Stomach smooth muscle (tissue), 2 donors: ENCODE measurements around the gene PIK3CG.
"Not testable (repeated sequence)": the region's sequence is repeated elsewhere in the genome, so short reads cannot be mapped to it uniquely, and the experiment has no call there.

Experiments
- H3K27ac ChIP-seq: one replicate; pipeline ENCODE4 v1.7.0; 2013; ENCODE audit warnings: mild to moderate bottlenecking, low read length, inconsistent platforms
- H3K27me3 ChIP-seq, 2 donors: one replicate each; pipeline ENCODE4 v1.7.0; 2013; ENCODE audit warnings: low read length in 2 of 2; ENCODE audit not compliant: insufficient read depth in 2 of 2, control insufficient read depth in 1 of 2
- H3K36me3 ChIP-seq, 2 donors: one replicate each; pipeline ENCODE4 v1.7.0; 2013; ENCODE audit warnings: low read length in 2 of 2; ENCODE audit not compliant: control insufficient read depth in 2 of 2, insufficient read depth in 2 of 2
- H3K4me1 ChIP-seq: one replicate; pipeline ENCODE4 v1.7.0; 2013; ENCODE audit warnings: low read length; ENCODE audit not compliant: control insufficient read depth, insufficient read depth
- H3K4me3 ChIP-seq, 2 donors: one replicate each; pipeline ENCODE4 v1.7.0; 2013; ENCODE audit warnings: low read length in 2 of 2
- H3K9ac ChIP-seq, 2 donors: one replicate each; pipeline ENCODE4 v1.7.0; 2013; ENCODE audit warnings: low read length in 2 of 2, mild to moderate bottlenecking in 1 of 2
- H3K9me3 ChIP-seq, 2 donors: one replicate each; pipeline ENCODE4 v1.7.0; 2013; ENCODE audit warnings: low read length in 2 of 2; ENCODE audit not compliant: control insufficient read depth in 2 of 2
- donor health status: healthy.
- donor health status: Pancreatic carcinoma.

The PIK3CG gene

DNA sequence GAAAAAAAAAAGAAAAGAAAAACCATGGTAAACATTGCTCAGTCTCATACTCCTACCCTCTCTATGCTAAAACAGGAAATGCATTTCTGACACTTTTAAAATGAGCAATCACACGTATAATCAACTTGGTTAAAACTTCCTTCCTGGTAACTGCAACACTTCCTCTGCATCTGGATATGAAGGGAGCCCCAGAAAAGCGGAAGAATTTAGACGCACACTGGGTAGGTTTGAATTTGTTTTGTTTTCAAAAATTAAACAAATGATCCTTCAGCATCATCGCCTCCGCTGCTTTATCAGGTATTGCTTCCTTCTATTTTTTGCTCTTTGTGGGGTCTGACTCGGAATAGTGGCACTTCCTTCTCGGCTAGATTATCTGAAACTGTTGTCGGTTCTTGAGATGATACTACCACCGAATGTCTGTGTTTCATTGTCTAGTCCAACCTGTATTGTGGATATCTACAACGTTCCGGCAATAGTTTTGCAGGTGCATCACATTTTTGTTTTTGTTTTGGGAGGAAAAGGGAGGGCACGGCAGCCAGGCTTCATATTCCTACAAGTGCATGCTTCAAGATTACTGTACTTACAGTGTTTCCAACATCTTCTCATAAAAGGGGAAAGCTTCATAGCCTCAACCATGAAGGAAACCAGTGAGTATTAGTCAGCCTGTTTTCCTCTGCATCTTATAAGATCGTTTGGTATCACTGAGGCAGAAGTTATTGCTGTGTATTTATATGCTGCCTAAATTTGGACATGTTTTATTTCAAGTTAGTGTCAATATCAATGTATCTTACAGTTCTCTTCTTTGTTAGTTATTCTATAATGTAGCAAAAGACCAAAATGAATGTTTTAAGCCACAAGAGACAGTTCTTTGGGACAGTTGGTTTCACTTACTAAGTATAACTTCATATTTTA, at the start of gene PIK3CG:
TSS of gene PIK3CG (plus strand) at position 153 of the 912 bp plus-strand sequence. CDS start 2,280 bp downstream, outside the sequence.
- H3K27ac ChIP-seq: no peak within 1 kb of the TSS
- no peaks in the 10 kb centered on the region for H3K4me1 ChIP-seq
- no peak within 1 kb of the TSS for H3K9ac ChIP-seq
- H3K4me3 ChIP-seq: peak within 1 kb of the TSS in 1 of 2 donors; percentile 56
- no peaks in the 10 kb centered on the region for H3K27me3 ChIP-seq
- no peaks in the 10 kb centered on the region for H3K9me3 ChIP-seq
- no peaks in the 10 kb centered on the region for H3K36me3 ChIP-seq

DNA sequence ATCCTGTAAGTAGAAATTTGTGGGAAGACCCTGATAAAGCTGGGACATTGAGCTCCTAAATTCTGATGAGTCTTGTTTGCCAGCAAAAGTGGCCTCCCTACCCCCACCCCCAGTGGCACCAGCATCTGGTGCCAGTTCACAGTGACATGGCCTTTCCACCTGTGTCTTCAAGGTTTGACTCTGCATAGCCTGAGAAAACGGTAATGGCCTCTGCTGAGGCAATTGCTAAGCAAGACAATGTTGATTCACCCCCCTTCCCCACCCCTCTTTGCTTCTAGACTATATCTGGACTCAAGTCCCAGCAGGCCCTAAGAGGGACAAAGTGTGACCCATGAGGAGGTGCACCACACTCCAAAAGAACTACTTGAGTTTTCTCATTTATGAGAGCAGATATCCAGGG, 48.0 kb upstream of the PIK3CG start:
- Histone ChIP-seq H3K9ac (no peak overlapping the region), H3K4me1 (no peaks in the 10 kb centered on the region), H3K36me3 (no peaks in the 10 kb centered on the region)

DNA sequence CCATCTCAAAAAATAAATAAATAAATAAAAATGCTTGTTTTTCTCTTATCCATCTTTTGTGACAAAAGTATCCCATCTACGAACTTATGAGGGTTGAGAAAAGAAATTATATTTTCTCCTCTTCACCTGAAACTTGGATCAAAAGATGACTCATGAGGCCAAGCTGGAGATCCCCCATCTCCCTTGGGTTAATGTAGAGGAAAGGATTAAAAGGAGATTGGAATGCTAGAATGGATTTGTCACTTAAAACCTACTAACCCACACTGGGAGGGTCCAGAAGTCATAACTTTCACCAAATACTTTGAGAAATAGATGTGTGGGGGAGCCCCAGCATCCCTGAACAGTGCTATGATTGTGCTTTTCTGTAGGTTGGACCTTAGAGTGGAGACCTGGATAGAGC, 46.3 kb upstream of the PIK3CG start:
- Histone ChIP-seq H3K4me1 (no peaks in the 10 kb centered on the region), H3K27me3 (no peaks in the 10 kb centered on the region), H3K9me3 (no peaks in the 10 kb centered on the region), H3K27ac (no peak overlapping the region), H3K36me3 (no peaks in the 10 kb centered on the region), H3K9ac (no peak overlapping the region), H3K4me3 (no peak overlapping the region)

More for the DNA sequence above, 48.0 kb upstream of the PIK3CG start:
- Histone ChIP-seq H3K9me3 (no peaks in the 10 kb centered on the region), H3K27me3 (no peaks in the 10 kb centered on the region), H3K27ac (no peak overlapping the region), H3K4me3 (no peak overlapping the region)

DNA sequence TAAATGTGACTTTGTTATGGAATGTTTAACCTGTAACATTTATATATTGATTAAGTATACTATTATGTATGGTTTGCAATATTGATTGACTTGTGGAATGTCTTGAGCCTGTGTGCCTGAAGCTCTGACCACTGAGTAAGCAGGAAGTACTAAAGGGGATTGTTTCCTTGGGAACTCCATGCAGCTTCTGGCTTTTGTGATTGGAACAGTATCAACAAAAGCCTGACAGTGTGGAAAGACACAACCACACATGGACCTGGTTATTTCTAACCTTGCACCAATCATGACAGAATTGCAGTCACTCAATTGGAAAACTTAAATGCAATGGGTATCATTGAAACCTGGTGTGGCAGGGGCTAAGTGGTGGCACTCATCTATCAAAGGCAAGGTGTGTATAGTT, 45.5 kb upstream of the PIK3CG start:
- no peak overlapping the region for H3K4me3 ChIP-seq
- H3K9me3 ChIP-seq: no peaks in the 10 kb centered on the region
- H3K27ac ChIP-seq: no peak overlapping the region
- H3K9ac ChIP-seq: no peak overlapping the region
- no peaks in the 10 kb centered on the region for H3K4me1 ChIP-seq
- no peaks in the 10 kb centered on the region for H3K36me3 ChIP-seq
- H3K27me3 ChIP-seq: no peaks in the 10 kb centered on the region

DNA sequence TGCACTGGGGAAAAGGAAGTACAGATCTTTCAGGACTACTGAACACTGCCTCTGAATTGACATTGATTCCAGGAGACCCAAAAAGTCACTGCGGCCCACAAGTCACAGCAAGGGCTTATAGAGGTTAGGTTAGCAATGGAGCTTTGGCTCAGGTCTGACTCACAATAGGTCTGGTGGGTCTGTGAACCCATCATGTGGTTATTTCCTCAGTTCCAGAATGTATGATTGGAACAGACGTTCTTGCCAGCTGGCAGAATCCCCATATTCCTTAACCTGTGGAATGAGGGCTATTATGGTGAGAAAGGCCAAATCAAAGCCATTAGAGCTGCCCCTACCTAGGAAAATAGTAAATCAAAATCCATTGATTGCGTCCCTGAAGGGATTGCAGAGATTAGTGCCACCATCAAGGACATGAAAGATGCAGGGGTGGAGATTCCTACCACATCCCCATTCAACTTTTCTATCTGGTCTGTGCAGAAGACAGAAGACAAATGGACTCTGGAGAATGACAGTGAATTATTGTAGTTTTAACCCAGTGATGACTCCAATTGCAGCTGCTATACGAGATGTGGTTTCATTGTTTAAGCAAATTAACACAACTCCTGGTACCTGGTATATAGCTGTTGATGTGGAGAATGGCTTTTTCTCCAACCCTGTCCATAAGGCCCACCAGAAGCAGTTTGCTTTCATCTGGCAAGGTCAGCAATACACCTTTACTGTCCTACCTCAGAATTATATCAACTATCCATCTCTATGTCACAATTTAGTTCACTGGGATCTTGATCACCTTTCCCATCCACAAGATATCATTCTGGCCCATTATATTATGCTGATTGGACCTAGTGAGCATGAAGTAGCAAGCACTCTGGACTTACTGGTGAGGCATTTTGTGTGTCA, 44.5 kb upstream of the PIK3CG start:
- H3K9me3 ChIP-seq: no peaks in the 10 kb centered on the region
- H3K4me1 ChIP-seq: no peaks in the 10 kb centered on the region
- no peak overlapping the region for H3K9ac ChIP-seq
- no peak overlapping the region for H3K4me3 ChIP-seq
- no peaks in the 10 kb centered on the region for H3K36me3 ChIP-seq
- H3K27me3 ChIP-seq: no peaks in the 10 kb centered on the region
- H3K27ac ChIP-seq: no peak overlapping the region

DNA sequence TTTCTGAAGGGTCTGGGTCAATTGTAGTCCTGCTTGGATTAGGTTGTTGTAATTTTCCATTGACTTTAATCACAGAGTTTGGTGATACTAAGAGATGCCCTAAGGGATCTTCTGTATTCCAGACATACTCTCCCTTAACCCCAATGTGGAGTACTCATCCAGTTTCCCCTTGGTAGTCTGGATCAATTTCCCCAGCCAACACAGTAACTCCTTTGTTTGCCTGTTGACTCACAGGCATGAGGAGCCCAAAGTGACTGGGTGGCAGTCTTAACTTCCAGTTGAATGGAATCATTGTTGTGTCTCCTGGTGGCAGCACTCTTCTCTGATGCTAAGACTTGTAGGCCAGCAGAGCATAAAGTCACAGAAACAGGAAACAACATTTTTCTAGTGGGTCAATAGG, 41.5 kb upstream of the PIK3CG start:
- Histone ChIP-seq H3K36me3 (no peaks in the 10 kb centered on the region), H3K4me3 (no peak overlapping the region), H3K9ac (no peak overlapping the region), H3K4me1 (no peaks in the 10 kb centered on the region), H3K9me3 (no peaks in the 10 kb centered on the region), H3K27ac (no peak overlapping the region), H3K27me3 (no peaks in the 10 kb centered on the region)

DNA sequence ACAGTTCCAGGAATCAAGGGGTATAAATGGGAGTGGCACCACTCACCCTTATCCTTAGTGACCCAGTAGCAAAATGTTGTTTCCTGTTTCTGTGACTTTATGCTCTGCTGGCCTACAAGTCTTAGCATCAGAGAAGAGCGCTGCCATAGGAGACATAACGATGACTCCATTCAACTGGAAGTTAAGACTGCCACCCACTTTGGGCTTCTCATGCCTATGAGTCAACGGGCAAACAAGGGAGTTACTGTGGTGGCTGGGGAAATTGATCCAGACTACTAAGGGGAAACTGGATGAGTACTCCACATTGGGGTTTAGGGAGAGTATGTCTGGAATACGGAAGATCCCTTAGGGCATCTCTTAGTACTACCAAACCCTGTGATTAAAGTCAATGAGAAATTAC, 40.6 kb upstream of the PIK3CG start:
- peaks cover 2 to 4% of the 10 kb centered on the region in 2 donors for H3K9me3 ChIP-seq
- no peaks in the 10 kb centered on the region for H3K27me3 ChIP-seq
- H3K36me3 ChIP-seq: no peaks in the 10 kb centered on the region
- no peak overlapping the region for H3K9ac ChIP-seq
- H3K27ac ChIP-seq: no peak overlapping the region
- no peaks in the 10 kb centered on the region for H3K4me1 ChIP-seq
- no peak overlapping the region for H3K4me3 ChIP-seq

DNA sequence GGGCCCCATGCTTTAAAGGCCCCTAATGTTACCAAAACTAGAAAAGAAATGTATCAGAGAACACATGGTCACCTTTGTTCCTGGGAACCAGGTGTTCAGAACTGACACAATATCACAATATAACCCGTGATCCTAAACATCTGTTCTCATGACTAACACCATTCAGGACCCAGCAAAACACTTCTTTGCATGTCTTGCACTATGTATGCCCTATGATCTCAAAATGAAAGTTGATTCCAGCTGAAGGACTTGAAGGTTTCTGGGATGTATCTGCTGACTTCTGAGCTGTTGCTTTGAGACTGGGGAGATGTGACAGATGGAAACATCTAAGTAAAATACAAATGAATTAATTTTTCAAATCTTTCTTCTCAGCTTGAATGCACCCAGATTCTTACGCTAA, 37.5 kb upstream of the PIK3CG start:
- Histone ChIP-seq H3K27me3 (no peaks in the 10 kb centered on the region), H3K36me3 (no peaks in the 10 kb centered on the region), H3K4me1 (no peaks in the 10 kb centered on the region), H3K9ac (no peak overlapping the region), H3K27ac (no peak overlapping the region), H3K4me3 (no peak overlapping the region), H3K9me3 (peaks cover 2 to 8% of the 10 kb centered on the region in 2 donors)

DNA sequence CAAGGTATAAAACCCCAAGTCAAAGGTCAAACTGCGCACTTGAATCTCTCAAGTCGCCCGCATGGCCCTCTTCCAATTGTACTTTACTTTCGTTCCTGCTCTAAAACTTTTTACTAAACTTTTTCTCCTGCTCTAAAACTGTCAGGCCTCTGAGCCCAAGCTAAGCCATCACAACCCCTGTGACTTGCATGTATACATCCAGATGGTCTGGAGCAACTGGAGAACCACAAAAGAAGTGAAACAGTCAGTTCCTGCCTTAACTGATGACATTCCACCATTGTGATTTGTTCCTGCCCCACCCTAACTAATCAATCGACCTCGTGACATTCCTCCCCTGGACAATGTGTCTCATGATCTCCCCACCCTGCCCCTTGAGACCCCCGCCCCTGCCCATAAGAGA, 35.6 kb upstream of the PIK3CG start:
- no peaks in the 10 kb centered on the region for H3K4me1 ChIP-seq
- H3K9ac ChIP-seq: no peak overlapping the region
- peaks cover 2 to 8% of the 10 kb centered on the region in 2 donors for H3K9me3 ChIP-seq
- no peak overlapping the region for H3K27ac ChIP-seq
- no peak overlapping the region for H3K4me3 ChIP-seq
- H3K27me3 ChIP-seq: no peaks in the 10 kb centered on the region
- no peaks in the 10 kb centered on the region for H3K36me3 ChIP-seq

DNA sequence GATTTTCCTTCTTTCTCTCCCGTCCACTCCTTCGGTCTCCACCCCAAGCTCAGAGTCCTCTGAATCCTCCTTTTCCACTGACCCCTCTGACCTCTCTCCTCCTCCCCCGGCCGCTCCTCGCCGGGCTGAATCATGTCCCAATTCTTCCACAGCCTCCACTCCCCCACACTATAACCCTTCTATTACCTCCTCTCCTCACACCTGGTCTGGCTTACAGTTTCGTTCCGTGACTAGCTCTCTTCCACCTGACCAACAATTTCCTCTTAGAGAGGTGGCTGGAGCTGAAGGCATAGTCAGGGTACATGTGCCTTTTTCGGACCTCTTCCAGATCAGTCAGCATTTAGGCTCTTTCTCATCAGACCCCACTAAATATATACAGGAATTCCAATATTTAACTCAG, 34.2 kb upstream of the PIK3CG start:
- not testable (repeated sequence) for H3K4me3 ChIP-seq, H3K4me1 ChIP-seq, H3K27me3 ChIP-seq, H3K9me3 ChIP-seq, H3K9ac ChIP-seq, H3K36me3 ChIP-seq, H3K27ac ChIP-seq
